ENCODE results near the gene CYP4F3.
"Not testable (repeated sequence)": the region's sequence is repeated elsewhere in the genome, so short reads cannot be mapped to it uniquely, and the experiment has no call there.

CYP4F3 gene, protein sequence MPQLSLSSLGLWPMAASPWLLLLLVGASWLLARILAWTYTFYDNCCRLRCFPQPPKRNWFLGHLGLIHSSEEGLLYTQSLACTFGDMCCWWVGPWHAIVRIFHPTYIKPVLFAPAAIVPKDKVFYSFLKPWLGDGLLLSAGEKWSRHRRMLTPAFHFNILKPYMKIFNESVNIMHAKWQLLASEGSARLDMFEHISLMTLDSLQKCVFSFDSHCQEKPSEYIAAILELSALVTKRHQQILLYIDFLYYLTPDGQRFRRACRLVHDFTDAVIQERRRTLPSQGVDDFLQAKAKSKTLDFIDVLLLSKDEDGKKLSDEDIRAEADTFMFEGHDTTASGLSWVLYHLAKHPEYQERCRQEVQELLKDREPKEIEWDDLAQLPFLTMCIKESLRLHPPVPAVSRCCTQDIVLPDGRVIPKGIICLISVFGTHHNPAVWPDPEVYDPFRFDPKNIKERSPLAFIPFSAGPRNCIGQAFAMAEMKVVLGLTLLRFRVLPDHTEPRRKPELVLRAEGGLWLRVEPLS
- total RNA-seq: 0 to 0.13 reads per million in 2 experiments

DNA sequence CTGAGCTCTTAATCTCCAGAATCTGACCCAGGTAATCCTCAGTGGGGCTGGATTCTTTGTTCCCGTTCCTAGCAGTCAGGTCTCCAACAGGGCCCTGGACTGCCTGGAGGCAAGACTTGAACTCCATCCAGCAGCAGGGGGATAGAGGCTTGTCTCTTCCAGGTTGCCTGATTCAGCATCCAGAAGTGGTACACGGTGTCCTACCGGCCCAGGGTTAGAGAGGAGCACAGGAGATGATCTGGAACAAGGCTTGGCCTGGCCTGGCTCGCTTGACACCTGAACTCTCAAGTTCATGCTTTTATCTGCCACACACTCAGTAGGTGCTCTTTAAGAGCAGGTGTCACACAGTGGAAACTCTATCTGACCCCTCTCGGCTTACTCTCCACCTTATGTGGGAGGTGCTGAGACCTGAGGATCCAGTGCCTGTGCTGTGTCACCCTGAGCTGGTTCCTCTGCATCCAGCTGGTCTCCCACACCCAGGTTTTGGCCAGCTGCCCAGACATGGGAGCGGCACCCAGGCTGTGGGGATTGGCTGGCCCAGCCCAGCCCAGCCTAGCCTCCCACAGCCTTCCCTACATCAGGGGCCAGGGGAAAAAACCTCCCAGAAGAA, at the start of gene CYP4F3:
Gene CYP4F3, plus strand, starts transcription at position 604 of the 610 bp plus-strand sequence. CDS start 519 bp downstream, outside the sequence.
- DNase-seq (ENCODE audit: low read depth): no peak

DNA sequence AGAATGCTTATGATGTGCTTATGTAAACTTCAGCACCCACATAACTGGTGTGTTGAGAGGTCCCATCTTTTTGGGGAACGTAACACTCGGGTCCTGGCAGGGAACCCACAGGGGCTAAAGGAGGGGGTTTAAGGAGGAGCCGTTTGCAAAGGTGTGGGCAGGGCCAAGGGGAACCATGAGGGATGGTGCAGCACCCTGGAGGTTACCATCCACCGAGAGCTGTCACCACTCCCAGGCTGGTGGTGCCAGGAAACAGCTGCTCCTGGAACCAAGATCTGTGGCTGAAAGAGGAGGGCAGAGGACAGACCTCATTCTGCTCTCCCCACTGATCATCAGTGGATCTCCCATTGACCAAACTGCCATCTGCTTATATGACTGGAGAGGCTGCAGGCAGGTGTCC, 48.9 kb upstream of the CYP4F3 start:
- DNase-seq (ENCODE audit: low read depth): no peak

DNA sequence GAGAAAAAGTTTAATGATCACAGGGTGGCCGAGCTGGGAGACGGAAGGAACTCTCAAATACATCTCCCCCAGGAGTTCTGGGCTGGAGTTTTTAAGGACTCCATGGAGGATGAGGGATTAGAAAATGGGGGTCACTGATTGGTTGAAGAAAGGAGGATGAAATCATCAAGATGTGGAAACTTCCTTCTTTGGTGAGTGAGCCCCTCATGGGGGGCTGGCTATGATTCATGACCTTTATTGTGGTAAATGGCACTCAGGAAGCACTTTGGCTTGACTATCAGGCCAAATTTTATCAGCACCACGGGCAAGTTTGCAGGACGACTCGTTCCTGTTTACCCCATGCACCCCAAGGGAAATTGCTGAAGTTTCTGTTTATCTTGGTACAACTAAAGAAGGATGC, 48.2 kb upstream of the CYP4F3 start:
- not testable (repeated sequence) for DNase-seq (ENCODE audit: low read depth)

DNA sequence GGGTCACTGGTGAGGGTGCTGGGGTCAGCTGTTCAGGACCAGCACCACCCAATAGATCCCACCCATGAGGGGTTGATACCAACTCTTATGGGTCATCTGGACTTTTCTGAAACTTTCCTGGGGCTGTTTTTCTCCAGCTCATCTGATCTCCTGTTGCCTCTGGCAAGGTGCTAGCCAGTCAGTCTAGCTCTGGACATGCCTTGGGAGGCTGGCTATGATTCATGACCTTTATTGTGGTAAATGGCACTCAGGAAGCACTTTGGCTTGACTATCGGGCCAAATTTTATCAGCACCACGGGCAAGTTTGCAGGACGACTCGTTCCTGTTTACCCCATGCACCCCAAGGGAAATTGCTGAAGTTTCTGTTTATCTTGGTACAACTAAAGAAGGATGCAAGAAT, 46.9 kb upstream of the CYP4F3 start:
- DNase-seq (ENCODE audit: low read depth): not testable (repeated sequence)

DNA sequence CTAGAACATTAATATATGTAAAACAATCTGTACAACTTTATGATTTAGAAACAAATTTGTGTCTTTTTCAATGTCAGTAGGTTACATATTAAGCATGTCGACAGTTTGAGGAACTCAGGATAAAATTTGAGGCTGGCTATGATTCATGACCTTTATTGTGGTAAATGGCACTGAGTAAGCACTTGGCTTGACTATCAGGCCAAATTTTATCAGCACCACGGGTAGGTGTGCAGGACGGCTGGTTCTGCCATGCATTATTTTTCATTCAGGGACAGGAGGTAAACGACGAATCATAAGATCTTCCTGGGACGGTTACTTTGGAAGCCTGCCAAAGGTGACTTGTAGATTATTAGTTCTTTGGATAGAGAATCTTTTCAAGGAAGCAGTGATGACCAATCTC, 45.6 kb upstream of the CYP4F3 start:
- no peak for DNase-seq (ENCODE audit: low read depth)

DNA sequence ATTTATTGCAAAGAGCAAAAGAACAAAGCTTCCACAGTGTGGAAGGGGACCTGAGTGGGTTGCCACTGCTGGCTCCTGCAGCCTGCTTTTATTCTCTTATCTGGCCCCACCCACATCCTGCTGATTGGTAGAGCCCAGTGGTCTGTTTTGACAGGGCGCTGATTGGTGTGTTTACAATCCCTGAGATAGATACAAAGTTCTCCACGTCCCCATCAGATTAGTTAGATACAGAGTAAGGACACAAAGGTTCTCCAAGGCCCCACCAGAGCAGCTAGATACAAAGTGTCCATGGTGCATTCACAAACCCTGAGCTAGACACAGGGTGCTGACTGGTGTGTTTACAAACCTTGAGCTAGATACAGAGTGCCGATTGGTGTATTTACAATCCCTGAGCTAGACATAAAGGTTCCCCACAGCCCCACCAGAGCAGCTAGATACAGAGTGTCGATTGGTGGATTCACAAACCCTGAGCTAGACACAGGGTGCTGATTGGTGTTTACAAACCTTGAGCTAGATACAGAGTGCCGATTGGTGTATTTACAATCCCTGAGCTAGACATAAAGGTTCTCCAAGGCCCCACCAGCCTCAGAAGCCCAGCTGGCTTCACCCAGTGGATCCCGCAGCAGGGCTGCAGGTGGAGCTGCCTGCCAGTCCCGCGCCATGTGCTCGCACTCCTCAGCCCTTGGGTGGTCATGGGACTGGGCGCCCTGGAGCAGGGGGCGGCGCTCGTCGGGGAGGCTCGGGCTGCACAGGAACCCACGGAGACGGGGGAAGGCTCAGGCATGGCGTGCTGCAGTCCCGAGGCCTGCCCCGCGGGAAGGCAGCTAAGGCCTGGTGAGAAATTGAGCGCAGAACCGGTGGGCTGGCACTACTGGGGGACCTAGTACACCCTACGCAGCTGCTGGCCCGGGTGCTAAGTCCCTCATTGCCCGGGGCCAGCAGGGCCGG, 32.4 kb upstream of the CYP4F3 start:
- not testable (repeated sequence) for DNase-seq (ENCODE audit: low read depth)

DNA sequence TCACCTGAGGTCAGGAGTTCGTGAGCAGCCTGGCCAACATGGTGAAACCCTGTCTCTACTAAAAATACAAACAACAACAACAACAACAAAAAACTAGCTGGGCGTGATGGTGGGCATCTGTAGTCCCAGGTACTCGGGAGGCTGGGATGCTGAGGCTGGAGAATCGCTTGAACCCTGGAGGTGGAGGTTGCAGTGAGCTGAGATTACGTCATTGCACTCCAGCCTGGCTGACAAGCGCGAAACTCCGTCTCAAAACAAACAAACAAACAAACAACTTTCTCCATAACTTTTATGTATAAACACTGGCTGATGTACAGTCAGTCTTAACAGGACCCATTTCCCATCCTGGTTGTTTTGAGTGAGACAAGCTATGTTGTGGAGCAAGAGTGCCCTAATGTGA, 31.4 kb upstream of the CYP4F3 start:
- DNase-seq (ENCODE audit: low read depth): no peak

DNA sequence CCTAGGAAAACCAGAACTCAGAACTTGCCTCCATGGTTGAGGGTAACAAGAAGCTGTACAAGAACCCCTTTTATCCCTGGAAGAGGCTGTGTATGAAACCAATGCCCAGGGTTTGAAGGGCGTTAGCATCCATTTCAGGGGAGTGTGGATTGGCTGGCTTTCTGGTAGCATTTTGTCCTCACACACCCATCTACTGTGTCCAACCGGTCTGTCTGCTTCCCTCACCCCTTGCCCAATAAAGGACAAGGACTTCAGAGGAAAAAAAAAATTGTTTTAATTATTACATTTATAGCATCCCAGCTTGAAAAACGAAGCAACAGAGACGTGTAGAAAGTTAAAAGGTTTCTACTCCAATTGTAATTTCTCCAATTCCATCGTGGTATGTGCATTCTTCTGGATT, 28.4 kb upstream of the CYP4F3 start:
- DNase-seq (ENCODE audit: low read depth): no peak

DNA sequence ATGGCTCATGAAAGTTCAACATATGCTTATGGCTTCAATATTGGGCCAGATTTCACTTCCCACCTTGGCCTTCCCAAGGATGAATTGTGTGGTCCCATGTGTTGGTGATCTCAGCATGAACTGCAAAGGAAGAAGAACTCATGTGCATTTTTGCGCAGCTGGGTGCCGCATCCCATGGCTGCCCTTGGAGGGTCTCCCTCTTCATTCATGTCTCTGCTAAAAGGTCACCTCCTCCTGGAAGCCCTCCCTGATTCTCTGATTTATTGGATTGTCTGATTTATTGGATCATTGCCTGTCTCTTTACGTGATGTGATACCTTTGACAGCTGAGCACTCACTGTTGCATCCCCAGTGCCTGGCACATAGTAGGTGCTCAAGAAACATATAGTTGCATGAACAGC, 27.4 kb upstream of the CYP4F3 start:
- no peak for DNase-seq (ENCODE audit: low read depth)

DNA sequence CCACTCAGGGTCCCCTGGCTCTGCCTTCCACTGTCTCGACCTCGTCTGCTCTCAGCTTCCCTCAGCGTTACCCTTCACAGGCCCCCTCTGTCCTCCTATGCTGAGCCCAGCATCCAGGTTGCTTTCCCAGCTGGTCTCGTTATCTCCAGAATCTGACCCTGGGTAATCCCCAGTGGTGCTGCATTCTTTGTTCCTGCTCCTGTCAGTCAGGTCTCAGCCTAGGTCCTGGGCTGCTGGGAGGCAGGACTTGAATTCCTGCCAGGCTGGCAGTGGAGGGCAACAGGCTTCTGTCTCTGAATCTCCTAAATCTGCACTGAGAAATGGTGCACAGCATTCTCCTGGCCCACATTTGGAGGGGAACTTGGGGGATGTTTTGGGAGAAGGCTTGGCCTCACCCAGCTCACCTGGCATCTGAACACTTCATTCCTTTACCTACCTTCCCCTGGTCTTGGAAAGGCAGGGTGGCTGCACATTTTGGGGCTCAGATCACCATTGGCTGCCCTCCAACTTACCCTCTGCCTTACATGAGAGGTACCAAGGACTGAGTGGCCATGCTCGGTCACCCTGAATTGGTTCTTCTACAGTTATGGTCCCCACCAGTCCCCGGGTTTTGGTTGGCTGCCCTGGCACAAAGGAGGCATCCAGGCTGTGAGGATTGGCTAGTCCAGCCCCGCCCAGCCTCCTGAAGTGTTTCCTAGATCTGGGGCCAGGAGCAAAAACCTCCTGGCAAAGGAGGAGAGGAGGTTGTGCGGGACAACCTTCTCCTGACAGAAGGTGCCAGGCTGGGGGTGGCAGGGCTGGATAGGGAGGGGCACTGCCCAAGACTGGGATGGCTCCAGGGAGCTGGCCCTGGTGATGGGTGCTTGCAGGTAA, 26.0 kb upstream of the CYP4F3 start, which contains the start of gene CYP4F8:
Gene CYP4F8, plus strand, starts transcription at position 712 of the 873 bp plus-strand sequence. CDS start 399 bp downstream, outside the sequence.
- no peak for DNase-seq (ENCODE audit: low read depth)

DNA sequence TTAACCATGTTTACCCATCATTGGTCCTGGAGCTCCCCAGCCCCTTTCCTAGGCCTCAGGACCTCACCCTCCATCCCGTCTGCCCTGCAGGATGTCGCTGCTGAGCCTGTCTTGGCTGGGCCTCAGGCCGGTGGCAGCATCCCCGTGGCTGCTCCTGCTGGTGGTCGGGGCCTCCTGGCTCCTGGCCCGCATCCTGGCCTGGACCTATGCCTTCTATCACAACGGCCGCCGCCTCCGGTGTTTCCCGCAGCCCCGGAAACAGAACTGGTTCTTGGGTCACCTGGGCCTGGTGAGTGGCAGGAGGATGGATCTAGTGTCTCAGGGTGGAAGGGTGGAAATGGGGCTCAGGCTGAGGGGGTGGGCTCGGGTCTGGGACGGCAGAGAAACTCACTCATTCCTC, 25.2 kb upstream of the CYP4F3 start:
- DNase-seq (ENCODE audit: low read depth): no peak

DNA sequence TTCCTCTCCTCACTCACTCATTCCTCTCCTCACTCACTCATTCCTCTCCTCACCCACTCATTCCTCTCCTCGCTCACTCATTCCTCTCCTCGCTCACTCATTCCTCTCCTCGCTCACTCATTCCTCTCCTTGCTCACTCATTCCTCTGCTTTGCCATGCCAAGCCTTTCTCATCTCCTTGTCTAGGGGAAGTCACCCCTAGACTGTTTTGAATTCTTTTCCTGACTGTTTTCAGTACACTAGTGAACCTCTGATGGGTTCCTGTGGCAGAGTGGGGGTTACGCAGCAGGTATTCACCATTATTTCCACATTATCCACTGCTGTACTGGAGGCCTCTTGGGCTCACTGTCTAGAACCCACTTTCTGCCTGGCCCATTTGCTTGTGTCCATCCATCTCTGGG, 24.5 kb upstream of the CYP4F3 start:
- DNase-seq (ENCODE audit: low read depth): no peak

DNA sequence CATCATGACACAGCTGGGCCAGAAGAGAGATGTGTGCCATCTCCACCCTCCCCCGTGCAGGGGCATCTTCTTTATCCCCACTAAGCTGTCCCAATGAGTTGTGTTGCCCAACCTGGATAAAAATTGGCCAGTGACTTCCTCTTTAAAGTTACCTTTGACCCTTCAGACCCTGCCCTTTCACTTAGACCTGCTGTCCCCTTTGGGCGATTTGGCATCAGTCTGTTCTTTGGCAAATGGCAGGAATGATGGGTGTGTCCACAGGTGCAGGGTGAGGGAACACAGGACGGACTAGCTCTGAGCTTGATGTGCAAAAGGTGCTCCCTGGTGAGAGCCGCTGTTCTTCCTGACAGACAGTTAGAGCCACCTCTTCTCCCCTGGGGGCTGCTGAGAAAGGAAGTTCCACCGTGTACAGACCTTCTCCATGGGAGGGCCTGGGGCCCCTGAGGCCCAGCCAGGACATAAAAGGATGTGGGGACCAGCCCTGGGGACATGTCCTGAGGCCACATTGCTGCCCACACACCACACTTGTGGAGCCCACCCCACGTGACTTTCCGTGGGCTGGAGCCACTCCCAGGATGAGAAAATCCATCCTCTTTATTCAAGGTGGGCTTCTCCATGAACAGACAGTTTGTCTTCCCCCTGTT, 23.9 kb upstream of the CYP4F3 start:
- no peak for DNase-seq (ENCODE audit: low read depth)

DNA sequence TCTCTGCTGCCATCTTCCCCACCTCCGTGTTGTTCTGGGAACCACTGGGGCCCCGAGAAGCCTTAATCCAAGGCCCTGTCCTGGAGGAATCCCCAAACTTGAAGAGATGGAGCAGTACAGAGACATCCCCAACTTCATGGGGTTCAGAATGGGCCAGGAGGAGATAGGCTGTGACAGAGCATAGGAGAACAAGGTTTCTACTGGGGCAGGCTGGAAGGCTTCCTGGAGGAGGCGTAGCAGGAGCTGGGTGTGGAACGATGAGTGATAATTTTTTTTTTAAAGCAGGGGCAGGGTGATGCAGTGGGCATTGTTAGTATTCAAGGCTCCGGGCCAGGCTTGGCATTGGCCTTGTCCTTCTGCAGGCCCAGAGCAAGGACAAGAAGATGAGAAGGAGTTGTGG, 22.4 kb upstream of the CYP4F3 start:
- DNase-seq (ENCODE audit: low read depth): no peak

DNA sequence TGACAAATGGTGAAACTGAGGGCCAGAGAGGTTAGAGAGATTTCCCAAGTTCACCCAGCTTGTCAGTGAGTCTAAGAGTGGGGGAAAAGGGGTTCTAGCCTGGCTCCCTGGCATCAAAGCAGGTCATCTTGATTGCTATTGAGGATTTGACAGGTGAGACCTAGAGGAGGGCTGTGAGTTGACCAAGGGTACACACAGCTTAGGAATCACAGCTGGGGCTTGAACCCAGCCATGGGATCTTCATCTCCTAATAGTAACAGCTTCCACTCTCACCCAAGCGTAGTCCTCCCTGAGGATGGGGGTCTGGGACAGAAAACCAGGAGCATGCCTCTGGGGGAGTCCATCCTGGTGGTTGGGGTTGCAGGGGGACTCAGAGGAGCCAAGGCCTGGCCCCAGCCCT, 18.9 kb upstream of the CYP4F3 start:
- no peak for DNase-seq (ENCODE audit: low read depth)

DNA sequence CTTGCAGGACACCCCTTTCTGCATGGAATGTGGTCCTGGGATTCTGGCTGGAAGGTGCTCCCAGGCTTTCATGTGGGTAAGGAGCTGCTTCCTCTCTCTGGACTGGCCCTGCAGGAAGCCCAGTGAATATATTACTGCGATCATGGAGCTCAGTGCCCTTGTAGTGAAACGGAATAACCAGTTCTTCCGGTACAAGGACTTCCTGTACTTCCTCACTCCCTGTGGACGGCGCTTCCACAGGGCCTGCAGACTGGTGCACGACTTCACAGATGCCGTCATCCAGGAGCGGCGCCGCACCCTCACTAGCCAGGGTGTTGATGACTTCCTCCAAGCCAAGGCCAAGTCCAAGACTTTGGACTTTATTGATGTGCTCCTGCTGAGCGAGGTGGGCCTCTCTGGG, 17.7 kb upstream of the CYP4F3 start:
- no peak for DNase-seq (ENCODE audit: low read depth)

DNA sequence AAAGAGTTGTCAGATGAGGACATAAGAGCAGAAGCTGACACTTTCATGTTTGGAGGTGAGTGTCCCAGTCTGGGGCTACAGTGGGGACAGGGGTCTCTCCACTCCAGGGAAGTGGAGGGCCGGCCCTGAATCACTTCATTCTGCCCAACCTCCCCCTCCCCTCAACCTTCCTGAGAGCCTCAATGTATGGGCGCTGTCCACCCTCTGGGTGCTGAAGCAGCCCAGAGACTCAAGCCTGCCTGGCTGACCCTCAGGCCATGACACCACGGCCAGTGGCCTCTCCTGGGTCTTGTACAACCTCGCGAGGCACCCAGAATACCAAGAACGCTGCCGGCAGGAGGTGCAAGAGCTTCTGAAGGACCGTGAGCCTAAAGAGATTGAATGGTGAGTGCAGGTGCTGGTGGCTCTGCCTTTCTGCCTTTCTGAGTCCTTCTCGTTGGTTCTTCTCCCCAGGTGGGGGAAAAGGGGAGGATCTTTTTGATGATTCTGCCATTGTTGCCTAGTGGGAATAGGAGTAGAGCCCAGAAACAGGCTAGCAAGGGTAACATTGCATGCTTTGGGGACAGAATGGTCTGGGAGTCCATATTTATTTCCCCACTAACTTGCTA, 16.9 kb upstream of the CYP4F3 start:
- no peak for DNase-seq (ENCODE audit: low read depth)

DNA sequence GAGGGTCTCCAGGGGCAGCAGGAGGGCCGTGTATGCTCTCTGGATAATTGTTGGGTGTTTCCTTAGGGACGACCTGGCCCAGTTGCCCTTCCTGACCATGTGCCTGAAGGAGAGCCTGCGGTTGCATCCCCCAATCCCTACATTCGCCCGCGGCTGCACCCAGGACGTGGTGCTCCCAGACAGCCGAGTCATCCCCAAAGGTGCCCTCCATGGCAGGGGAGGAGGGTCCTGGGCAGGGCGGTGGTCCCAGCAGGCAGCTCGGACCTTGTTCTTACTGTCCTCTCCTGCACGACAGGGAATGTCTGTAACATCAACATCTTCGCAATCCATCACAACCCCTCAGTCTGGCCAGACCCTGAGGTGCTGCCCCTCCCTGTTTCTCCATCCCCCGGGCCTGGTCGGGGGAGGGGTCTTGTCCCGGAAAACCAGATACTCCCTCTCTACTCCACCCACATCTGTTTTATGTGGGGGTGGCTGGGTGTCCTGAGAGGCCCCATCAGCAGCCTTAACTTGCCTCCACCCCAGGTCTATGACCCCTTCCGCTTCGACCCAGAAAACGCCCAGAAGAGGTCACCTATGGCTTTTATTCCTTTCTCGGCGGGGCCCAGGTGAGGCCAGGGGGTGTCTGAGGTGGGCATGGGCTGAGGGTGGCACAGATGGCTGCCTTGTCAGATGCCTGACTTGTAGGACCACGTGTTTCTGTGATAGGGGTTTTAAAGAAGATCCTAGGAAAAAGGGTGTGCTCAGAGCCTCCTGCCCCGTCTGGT, 12.3 kb upstream of the CYP4F3 start:
- DNase-seq (ENCODE audit: low read depth): no peak

All from T follicular helper cell (primary cell).